SHP77 treated with DMSO at 0.1 percent for 48 hours (cell line): Measurements from ENCODE around the gene AGXT.

Experiments used
- DNase-seq: peaks from one replicate; lab custom pipeline; 2025; lab: John Stamatoyannopoulos, UW

AGXT gene

GRCh38 chr2:240927390-240927781 lies 58.8 kb downstream of the AGXT start:
- DNase-seq, result no peak

DNA sequence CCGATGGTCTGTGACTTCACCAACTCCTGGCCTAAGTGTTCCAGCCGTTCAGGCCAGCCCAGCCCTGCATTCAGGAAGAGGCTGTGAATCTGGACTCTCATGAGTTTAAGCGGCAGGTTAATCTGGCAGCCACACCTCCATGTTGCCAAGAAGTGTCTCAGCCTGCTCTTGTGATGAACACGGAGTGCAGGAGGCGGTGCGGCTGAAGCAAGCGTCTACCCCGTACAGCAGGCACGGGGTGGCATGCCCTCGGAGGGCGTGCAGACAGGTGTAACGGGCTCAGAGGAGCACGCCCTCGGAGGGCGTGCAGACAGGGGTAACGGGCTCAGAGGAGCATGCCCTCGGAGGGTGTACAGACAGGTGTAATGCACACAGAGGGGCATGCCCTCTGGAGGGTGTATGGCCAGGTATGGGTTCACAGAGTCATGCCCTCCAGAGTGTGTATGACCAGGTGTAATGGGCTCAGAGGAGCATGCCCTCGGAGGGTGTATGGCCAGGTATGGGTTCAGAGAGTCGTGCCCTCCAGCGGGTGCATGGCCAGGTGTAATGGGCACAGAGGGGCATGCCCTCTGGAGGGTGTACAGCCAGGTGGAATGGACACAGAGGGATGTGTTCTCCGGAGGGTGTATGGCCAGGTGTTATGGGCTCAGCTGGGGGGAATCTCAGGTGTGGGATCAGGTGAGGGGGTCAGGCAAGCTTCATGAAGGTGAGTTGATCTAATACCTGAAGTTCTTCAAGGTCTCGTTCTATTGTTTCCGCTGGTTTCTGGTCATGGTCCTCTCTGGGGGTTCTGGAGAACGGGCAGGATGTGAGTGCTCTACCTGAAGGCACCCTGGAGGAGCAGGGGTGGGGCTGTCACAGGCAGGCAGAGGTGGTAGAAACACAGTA lies 60.1 kb downstream of the AGXT start:
- no peak for DNase-seq

GRCh38 chr2:240929364-240930095 lies 60.9 kb downstream of the AGXT start:
- DNase-seq, result no peak
